ENCODE data around the gene HSD17B2.

DNA sequence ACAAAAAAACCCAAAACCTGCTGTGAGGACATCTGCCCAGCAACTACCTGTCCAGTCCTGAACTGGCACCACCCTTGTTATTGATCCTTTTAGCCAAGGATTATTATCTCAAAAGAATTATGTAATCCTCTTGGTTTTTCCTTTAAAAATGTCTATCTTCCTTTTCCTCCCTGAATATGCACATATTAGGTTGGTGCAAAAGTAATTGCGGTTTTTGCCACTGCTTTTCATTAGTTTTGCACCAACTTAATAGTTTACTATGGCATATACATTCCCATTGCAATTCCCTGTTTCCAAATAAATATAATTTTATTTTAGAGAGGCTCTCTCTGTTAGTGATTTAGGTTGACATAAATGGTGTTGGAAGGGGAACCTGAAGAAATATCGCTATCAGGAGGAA, 83.7 kb downstream of the HSD17B2 start:
- TF ChIP-seq POLR2A (IDR thresholded peaks at IDR 0.05) (no peak), CTCF (IDR thresholded peaks at IDR 0.05) (no peak)
